Muscle layer of duodenum (tissue), 2 donors: Measurements from ENCODE around the gene CTSZ.

Experiments used
- H3K27ac ChIP-seq: one replicate; pipeline ENCODE4 v1.7.0; 2013; ENCODE audit warnings: mild to moderate bottlenecking, low read length
- H3K27me3 ChIP-seq: one replicate; pipeline ENCODE4 v1.7.0; 2013; ENCODE audit warnings: low read depth, mild to moderate bottlenecking, control low read depth, low read length
- H3K36me3 ChIP-seq, 2 donors: one replicate each; pipeline ENCODE4 v1.7.0; 2013; ENCODE audit warnings: low read length in 2 of 2, control low read depth in 1 of 2, mild to moderate bottlenecking in 1 of 2; ENCODE audit not compliant: insufficient read depth in 2 of 2, control insufficient read depth in 1 of 2
- H3K4me1 ChIP-seq, 2 donors: one replicate each; pipeline ENCODE4 v1.7.0; 2013; ENCODE audit warnings: low read length in 2 of 2, mild to moderate bottlenecking in 2 of 2, control low read depth in 1 of 2, moderate library complexity in 1 of 2; ENCODE audit not compliant: insufficient read depth in 2 of 2, control insufficient read depth in 1 of 2
- H3K4me3 ChIP-seq, 2 donors: one replicate each; pipeline ENCODE4 v1.7.0; 2013; ENCODE audit warnings: low read length in 2 of 2, low read depth in 1 of 2, mild to moderate bottlenecking in 1 of 2
- H3K9me3 ChIP-seq, 2 donors: one replicate each; pipeline ENCODE4 v1.7.0; 2013; ENCODE audit warnings: low read length in 2 of 2, control low read depth in 1 of 2, mild to moderate bottlenecking in 1 of 2; ENCODE audit not compliant: control insufficient read depth in 1 of 2
- donor health status: healthy.

CTSZ gene

GRCh38 chr20:58993332-58994248 is 13.5 kb downstream of the CTSZ start:
- H3K9me3 ChIP-seq: no peaks in the 10 kb centered on the region
- H3K27ac ChIP-seq: no peak overlapping the region
- H3K36me3 ChIP-seq: peaks cover 56 to 87% of the 10 kb centered on the region in 2 donors
- H3K4me3 ChIP-seq: no peak overlapping the region
- no peaks in the 10 kb centered on the region for H3K4me1 ChIP-seq
- no peaks in the 10 kb centered on the region for H3K27me3 ChIP-seq

- Histone ChIP-seq H3K27me3 (no peaks in the 10 kb centered on the region), H3K36me3 (peaks cover 63 to 92% of the 10 kb centered on the region in 2 donors), H3K27ac (no peak overlapping the region), H3K4me1 (no peaks in the 10 kb centered on the region), H3K4me3 (no peak overlapping the region), H3K9me3 (no peaks in the 10 kb centered on the region)
These were observed 14.1 kb downstream of the CTSZ start for GRCh38 chr20:58992911-58993310.

GRCh38 chr20:58991715-58992114 is 15.3 kb downstream of the CTSZ start:
- no peaks in the 10 kb centered on the region for H3K4me1 ChIP-seq
- H3K27me3 ChIP-seq: no peaks in the 10 kb centered on the region
- no peak overlapping the region for H3K4me3 ChIP-seq
- no peak overlapping the region for H3K27ac ChIP-seq
- peaks cover 75 to 92% of the 10 kb centered on the region in 2 donors for H3K36me3 ChIP-seq
- H3K9me3 ChIP-seq: no peaks in the 10 kb centered on the region

- Histone ChIP-seq H3K27ac (no peak overlapping the region), H3K4me3 (no peak overlapping the region), H3K36me3 (peaks cover 72 to 88% of the 10 kb centered on the region in 2 donors), H3K9me3 (no peaks in the 10 kb centered on the region), H3K27me3 (no peaks in the 10 kb centered on the region), H3K4me1 (no peaks in the 10 kb centered on the region)
These were observed 16.2 kb downstream of the CTSZ start for GRCh38 chr20:58990651-58991445.

GRCh38 chr20:58989196-58989595 is 17.9 kb downstream of the CTSZ start:
- Histone ChIP-seq H3K27ac (no peak overlapping the region), H3K4me3 (no peak overlapping the region), H3K4me1 (peaks cover 0 to 6% of the 10 kb centered on the region in 2 donors), H3K27me3 (no peaks in the 10 kb centered on the region), H3K36me3 (peaks cover 59 to 71% of the 10 kb centered on the region in 2 donors), H3K9me3 (no peaks in the 10 kb centered on the region)

GRCh38 chr20:58988565-58988882 is 18.5 kb downstream of the CTSZ start:
- H3K36me3 ChIP-seq: peaks cover 53 to 65% of the 10 kb centered on the region in 2 donors

GRCh38 chr20:58987790-58988564 is 19.1 kb downstream of the CTSZ start:
- H3K9me3 ChIP-seq: no peaks in the 10 kb centered on the region
- H3K27me3 ChIP-seq: no peaks in the 10 kb centered on the region
- no peak overlapping the region for H3K4me3 ChIP-seq
- H3K36me3 ChIP-seq: peaks cover 49 to 59% of the 10 kb centered on the region in 2 donors
- H3K27ac ChIP-seq: no peak overlapping the region
- peaks cover 4 to 11% of the 10 kb centered on the region in 2 donors for H3K4me1 ChIP-seq

More at GRCh38 chr20:58988565-58988882, 18.5 kb downstream of the CTSZ start:
- Histone ChIP-seq H3K27ac (no peak overlapping the region), H3K4me1 (peaks cover 4 to 11% of the 10 kb centered on the region in 2 donors), H3K27me3 (no peaks in the 10 kb centered on the region), H3K9me3 (no peaks in the 10 kb centered on the region), H3K4me3 (no peak overlapping the region)

GRCh38 chr20:58986968-58987517 is 20.0 kb downstream of the CTSZ start:
- Histone ChIP-seq H3K9me3 (no peaks in the 10 kb centered on the region), H3K36me3 (peaks cover 49 to 53% of the 10 kb centered on the region in 2 donors), H3K27ac (no peak overlapping the region), H3K4me1 (peaks cover 11% of the 10 kb centered on the region in 2 donors), H3K4me3 (no peak overlapping the region), H3K27me3 (no peaks in the 10 kb centered on the region)

- Histone ChIP-seq H3K36me3 (peaks cover 46 to 48% of the 10 kb centered on the region in 2 donors), H3K27me3 (no peaks in the 10 kb centered on the region), H3K27ac (no peak overlapping the region), H3K4me3 (no peak overlapping the region), H3K9me3 (no peaks in the 10 kb centered on the region), H3K4me1 (peaks cover 11 to 14% of the 10 kb centered on the region in 2 donors)
These were observed 20.6 kb downstream of the CTSZ start for GRCh38 chr20:58986286-58986967.

- H3K36me3 ChIP-seq: peaks cover 38 to 40% of the 10 kb centered on the region in 2 donors
These were observed 21.4 kb downstream of the CTSZ start for GRCh38 chr20:58985656-58986055.

More at GRCh38 chr20:58985656-58986055, 21.4 kb downstream of the CTSZ start:
- Histone ChIP-seq H3K27me3 (no peaks in the 10 kb centered on the region), H3K27ac (no peak overlapping the region), H3K4me3 (no peak overlapping the region), H3K4me1 (peaks cover 11 to 14% of the 10 kb centered on the region in 2 donors), H3K9me3 (no peaks in the 10 kb centered on the region)
